Left ventricle myocardium inferior (tissue), 1 donor: ENCODE results near the gene SLC12A5. TPM values are rescaled to one million over a fixed set of nuclear protein-coding genes. Genes with fewer than 3 reads are reported as not detected.

Source experiments
- DNase-seq: peaks from one replicate; pipeline ENCODE4 v3.0.0-alpha.2; 2020
- H3K27ac ChIP-seq: fragments of 200-600 bp; replicated peaks from 2 replicates; pipeline ENCODE4 v1.8.0; 2021
- H3K27me3 ChIP-seq: fragments of 200-600 bp; 2 replicates; pipeline ENCODE4 v1.8.0; 2021; ENCODE audit warnings: low read depth
- H3K36me3 ChIP-seq: fragments of 200-600 bp; 2 replicates; pipeline ENCODE4 v1.8.0; 2021
- H3K4me1 ChIP-seq: fragments of 200-600 bp; 2 replicates; pipeline ENCODE4 v1.8.0; 2021
- H3K4me3 ChIP-seq: fragments of 200-600 bp; 2 replicates; pipeline ENCODE4 v1.8.0; 2021; ENCODE audit warnings: mild to moderate bottlenecking, moderate library complexity
- H3K9me3 ChIP-seq: fragments of 200-600 bp; replicated peaks from 2 replicates; pipeline ENCODE4 v1.8.0; 2021
- CTCF ChIP-seq: fragments of 200-600 bp; IDR thresholded peaks from 2 replicates; pipeline ENCODE4 v1.8.0; 2021; ENCODE audit warnings: antibody characterized with exemption, mild to moderate bottlenecking, borderline replicate concordance
- intact Hi-C: fragments of 100-400 bp; cut with micrococcal nuclease; formaldehyde crosslinking; loops from one replicate; pipeline ENCODE4 v1.11.0; 2022
- total RNA-seq: library from RNA; stranded (reverse); fragmentation: NEBNext Ultra II Directional; extraction: Animal tissue kit (Norgen Biotek cat#: 25700); gene quantifications from one replicate; pipeline ENCODE4 v1.2.1, GENCODE V29; 2021
- donor health status: DM: no; HTN: yes; CAD: no; lungs with severe emphysema.

SLC12A5 gene
- total RNA-seq, 1 donor from 2014 or later: not detected

GRCh38 chr20:46009816-46010215 is 19.2 kb upstream of the SLC12A5 start:
- Histone ChIP-seq H3K9me3 (no peaks in the 10 kb centered on the region), H3K27ac (no peak overlapping the region), H3K4me3 (no peak overlapping the region), H3K36me3 (no peaks in the 10 kb centered on the region), H3K4me1 (peaks cover 18% of the 10 kb centered on the region), H3K27me3 (peaks cover 100% of the 10 kb centered on the region)
- DNase-seq: no peak
- intact Hi-C loops: no loop called here
- no peak for TF ChIP-seq CTCF

GRCh38 chr20:46010491-46011391 is 18.3 kb upstream of the SLC12A5 start:
- peaks cover 18% of the 10 kb centered on the region for H3K4me1 ChIP-seq
- TF ChIP-seq CTCF: no peak
- DNase-seq: no peak
- H3K27me3 ChIP-seq: peaks cover 100% of the 10 kb centered on the region
- no peak overlapping the region for H3K27ac ChIP-seq
- H3K4me3 ChIP-seq: no peak overlapping the region
- no peaks in the 10 kb centered on the region for H3K9me3 ChIP-seq
- no peaks in the 10 kb centered on the region for H3K36me3 ChIP-seq
- intact Hi-C loops: no loop called here

- peaks cover 18% of the 10 kb centered on the region for H3K4me1 ChIP-seq
- no peak overlapping the region for H3K4me3 ChIP-seq
- no peak overlapping the region for H3K27ac ChIP-seq
- no peak for TF ChIP-seq CTCF
- peak; percentile 60 for DNase-seq
- no peaks in the 10 kb centered on the region for H3K36me3 ChIP-seq
- peaks cover 100% of the 10 kb centered on the region for H3K27me3 ChIP-seq
- intact Hi-C loops: no loop called here
- no peaks in the 10 kb centered on the region for H3K9me3 ChIP-seq
Observed at GRCh38 chr20:46011631-46012482, 17.2 kb upstream of the SLC12A5 start.

- Histone ChIP-seq H3K4me3 (no peak overlapping the region), H3K27me3 (peaks cover 100% of the 10 kb centered on the region), H3K4me1 (peaks cover 18% of the 10 kb centered on the region), H3K36me3 (no peaks in the 10 kb centered on the region), H3K9me3 (no peaks in the 10 kb centered on the region), H3K27ac (no peak overlapping the region)
- no peak for TF ChIP-seq CTCF
- DNase-seq: no peak
- intact Hi-C loops: no loop called here
Observed at GRCh38 chr20:46012921-46013320, 16.1 kb upstream of the SLC12A5 start.

- Histone ChIP-seq H3K4me1 (peaks cover 18% of the 10 kb centered on the region), H3K9me3 (no peaks in the 10 kb centered on the region), H3K4me3 (no peak overlapping the region), H3K27me3 (peaks cover 100% of the 10 kb centered on the region), H3K36me3 (no peaks in the 10 kb centered on the region), H3K27ac (no peak overlapping the region)
- TF ChIP-seq CTCF: no peak
- no peak for DNase-seq
- intact Hi-C loops: no loop called here
Observed at GRCh38 chr20:46013322-46013828, 15.6 kb upstream of the SLC12A5 start.
